Measurements from ENCODE around the gene BCAP31.

GRCh38 chrX:153728951-153729631 is 4.9 kb upstream of the BCAP31 start:
- TF ChIP-seq CTCF (IDR thresholded peaks at IDR 0.05) (no peak), POLR2A (IDR thresholded peaks at IDR 0.05) (no peak)

Data from adrenal gland (tissue), 5 donors.